ENCODE results near the gene ZNRD2. TPM values are rescaled to one million over a fixed set of nuclear protein-coding genes. Genes with fewer than 3 reads are reported as not detected.

Gene ZNRD2
- total RNA-seq, 1 experiment from 2014 or later = 66.8 TPM

DNA sequence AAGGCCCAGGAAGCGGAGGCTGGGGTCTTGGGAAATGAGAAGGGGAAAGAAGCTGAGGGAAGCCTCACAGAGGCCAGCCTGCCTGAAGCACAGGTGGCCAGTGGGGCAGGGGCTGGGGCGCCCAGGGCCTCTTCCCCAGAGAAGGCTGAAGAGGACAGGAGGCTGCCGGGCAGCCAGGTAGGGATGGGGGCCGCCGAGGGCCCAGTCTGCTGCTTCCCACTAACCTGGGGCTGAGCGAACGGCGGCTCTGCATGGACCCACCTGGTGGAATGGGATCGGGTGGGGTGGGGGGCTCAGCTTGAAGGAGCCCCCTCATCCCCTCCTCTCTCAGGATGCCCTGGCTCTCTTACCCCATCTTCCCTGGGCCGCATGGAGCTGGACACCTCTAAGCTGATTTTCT, 13.3 kb downstream of the ZNRD2 start:
- Histone ChIP-seq H3K4me2 (ENCODE audit: low read length) (no peak overlapping the region), H3K27me3 (ENCODE audit: insufficient read depth, low read length) (no peaks in the 10 kb centered on the region), H4K20me1 (ENCODE audit: insufficient read depth) (no peaks in the 10 kb centered on the region), H3K4me1 (ENCODE audit: control insufficient read depth in 1 of 2, insufficient read depth in 2 of 2, low read length in 2 of 2) (peaks cover 12 to 22% of the 10 kb centered on the region in 2 experiments), H3K4me3 (replicated peaks in 1 of 2; ENCODE audit: low read depth in 1 of 2, low read length in 2 of 2) (no peak overlapping the region), H3K27ac (ENCODE audit: low read depth, low read length) (no peak overlapping the region), H2AFZ (ENCODE audit: low read depth, low read length, poor library complexity, severe bottlenecking) (no peak overlapping the region), H3K36me3 (ENCODE audit: control insufficient read depth in 1 of 2, insufficient read depth in 2 of 2, low read length in 2 of 2) (peaks cover 2 to 4% of the 10 kb centered on the region in 2 experiments; a peak in 2 of 4 replicates), H3K9ac (ENCODE audit: low read length) (no peak overlapping the region), H3K79me2 (ENCODE audit: insufficient read depth, low read length) (no peaks in the 10 kb centered on the region), H3K9me2 (ENCODE audit: insufficient read depth) (no peaks in the 10 kb centered on the region), H3K9me3 (ENCODE audit: control insufficient read depth in 1 of 2, insufficient read depth in 1 of 2, low read depth in 1 of 2, low read length in 2 of 2) (no peaks in the 10 kb centered on the region)
- ChIA-PET CTCF (interaction anchor here (1.4 kb wide), 1 partner anchor 10 kb away, joined by 5 read pairs; no protein-coding TSS in a partner anchor), POLR2A (no interaction called here), RAD21 (ENCODE audit: low non-redundant PET in 1 of 2, low total read pairs in 2 of 2, uncharacterized antibody in 2 of 2, unreplicated experiment in 2 of 2) (no interaction called here)
- DNase-seq (ENCODE audit: low read depth, low spot score) = no peak
- no peak for ATAC-seq
- no TSS peak for BruUV-seq (replicated peaks)
- TF ChIP-seq, protein P1, sequence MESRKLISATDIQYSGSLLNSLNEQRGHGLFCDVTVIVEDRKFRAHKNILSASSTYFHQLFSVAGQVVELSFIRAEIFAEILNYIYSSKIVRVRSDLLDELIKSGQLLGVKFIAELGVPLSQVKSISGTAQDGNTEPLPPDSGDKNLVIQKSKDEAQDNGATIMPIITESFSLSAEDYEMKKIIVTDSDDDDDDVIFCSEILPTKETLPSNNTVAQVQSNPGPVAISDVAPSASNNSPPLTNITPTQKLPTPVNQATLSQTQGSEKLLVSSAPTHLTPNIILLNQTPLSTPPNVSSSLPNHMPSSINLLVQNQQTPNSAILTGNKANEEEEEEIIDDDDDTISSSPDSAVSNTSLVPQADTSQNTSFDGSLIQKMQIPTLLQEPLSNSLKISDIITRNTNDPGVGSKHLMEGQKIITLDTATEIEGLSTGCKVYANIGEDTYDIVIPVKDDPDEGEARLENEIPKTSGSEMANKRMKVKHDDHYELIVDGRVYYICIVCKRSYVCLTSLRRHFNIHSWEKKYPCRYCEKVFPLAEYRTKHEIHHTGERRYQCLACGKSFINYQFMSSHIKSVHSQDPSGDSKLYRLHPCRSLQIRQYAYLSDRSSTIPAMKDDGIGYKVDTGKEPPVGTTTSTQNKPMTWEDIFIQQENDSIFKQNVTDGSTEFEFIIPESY (IDR thresholded peaks at IDR 0.05; ENCODE audit: extremely low read depth, insufficient replicate concordance, low read length) = no peak
- TF ChIP-seq RAD21 (IDR thresholded peaks at IDR 0.05; ENCODE audit: low read depth) (no peak), EZH2phosphoT487 (IDR thresholded peaks at IDR 0.05; ENCODE audit: borderline replicate concordance) (no peak), ZFX (IDR thresholded peaks at IDR 0.05) (no peak)
- TF ChIP-seq, protein P2, sequence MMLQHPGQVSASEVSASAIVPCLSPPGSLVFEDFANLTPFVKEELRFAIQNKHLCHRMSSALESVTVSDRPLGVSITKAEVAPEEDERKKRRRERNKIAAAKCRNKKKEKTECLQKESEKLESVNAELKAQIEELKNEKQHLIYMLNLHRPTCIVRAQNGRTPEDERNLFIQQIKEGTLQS (IDR thresholded peaks at IDR 0.05) = no peak
- TF ChIP-seq, protein P3, sequence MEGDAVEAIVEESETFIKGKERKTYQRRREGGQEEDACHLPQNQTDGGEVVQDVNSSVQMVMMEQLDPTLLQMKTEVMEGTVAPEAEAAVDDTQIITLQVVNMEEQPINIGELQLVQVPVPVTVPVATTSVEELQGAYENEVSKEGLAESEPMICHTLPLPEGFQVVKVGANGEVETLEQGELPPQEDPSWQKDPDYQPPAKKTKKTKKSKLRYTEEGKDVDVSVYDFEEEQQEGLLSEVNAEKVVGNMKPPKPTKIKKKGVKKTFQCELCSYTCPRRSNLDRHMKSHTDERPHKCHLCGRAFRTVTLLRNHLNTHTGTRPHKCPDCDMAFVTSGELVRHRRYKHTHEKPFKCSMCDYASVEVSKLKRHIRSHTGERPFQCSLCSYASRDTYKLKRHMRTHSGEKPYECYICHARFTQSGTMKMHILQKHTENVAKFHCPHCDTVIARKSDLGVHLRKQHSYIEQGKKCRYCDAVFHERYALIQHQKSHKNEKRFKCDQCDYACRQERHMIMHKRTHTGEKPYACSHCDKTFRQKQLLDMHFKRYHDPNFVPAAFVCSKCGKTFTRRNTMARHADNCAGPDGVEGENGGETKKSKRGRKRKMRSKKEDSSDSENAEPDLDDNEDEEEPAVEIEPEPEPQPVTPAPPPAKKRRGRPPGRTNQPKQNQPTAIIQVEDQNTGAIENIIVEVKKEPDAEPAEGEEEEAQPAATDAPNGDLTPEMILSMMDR (IDR thresholded peaks at IDR 0.05 in 2 of 3, conservative IDR thresholded peaks at IDR 0.05 in 1 of 3; ENCODE audit: borderline replicate concordance in 1 of 3, insufficient read depth in 1 of 3, low read depth in 2 of 3, low read length in 2 of 3) = no peak
- intact Hi-C loops (cut with micrococcal nuclease) = no loop called here
